NCI-H1048 (cell line): ENCODE data around the gene REN.

Source experiments
- DNase-seq: peaks from one replicate; lab custom pipeline; 2025; lab: John Stamatoyannopoulos, UW

Gene REN

DNA sequence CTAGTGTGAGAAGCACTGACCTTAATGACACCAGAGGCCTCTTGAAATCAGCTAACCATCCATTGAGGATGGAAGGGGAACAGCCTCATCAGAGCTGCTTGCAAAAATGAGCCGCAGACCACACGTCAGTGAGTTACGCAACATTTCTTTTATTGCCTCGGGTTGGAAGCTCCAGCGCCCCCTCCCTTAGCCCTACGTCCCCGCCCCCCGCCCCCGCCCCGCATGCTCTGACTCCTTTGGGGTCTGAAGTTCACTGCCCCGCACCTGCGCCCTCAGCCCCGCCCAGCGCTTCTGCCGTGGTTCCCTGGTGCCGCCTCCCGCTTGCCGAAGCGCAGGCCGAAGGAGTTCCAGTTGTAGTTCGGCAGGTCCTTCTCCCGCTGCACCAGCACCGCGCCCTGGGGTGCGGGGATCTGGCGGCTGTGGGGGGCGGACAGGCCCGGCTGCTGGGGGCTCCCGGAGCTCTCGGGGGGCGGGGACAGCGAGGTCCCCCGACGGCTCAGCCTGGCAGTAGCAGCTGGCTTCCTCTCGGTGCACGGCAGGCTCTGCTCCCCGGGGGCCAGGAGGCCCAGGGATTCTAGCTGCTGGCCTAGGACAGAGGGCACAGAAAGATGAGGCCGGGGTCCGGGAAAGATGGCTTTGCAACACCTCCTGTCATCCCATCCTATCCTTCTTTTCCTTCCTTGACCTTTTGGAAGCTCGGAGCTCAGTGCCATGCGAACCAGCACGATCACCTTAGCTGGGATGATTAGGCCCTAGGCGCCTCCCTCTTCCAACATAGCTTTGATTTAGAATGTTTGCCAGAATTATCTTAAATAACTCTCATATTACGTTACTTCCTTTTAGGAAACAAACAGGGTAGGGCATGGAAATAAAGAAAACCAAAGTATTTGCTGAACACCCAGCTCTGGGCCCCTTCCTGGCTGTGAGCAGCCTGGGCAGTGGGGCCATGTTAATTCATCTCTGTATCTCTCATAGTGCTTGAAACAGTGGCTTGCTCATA is 24.4 kb upstream of the REN start:
- DNase-seq, result no peak

GRCh38 chr1:204188959-204189639 is 23.0 kb upstream of the REN start:
- DNase-seq, result no peak

GRCh38 chr1:204186597-204186996 is 20.5 kb upstream of the REN start:
- no peak for DNase-seq

DNA sequence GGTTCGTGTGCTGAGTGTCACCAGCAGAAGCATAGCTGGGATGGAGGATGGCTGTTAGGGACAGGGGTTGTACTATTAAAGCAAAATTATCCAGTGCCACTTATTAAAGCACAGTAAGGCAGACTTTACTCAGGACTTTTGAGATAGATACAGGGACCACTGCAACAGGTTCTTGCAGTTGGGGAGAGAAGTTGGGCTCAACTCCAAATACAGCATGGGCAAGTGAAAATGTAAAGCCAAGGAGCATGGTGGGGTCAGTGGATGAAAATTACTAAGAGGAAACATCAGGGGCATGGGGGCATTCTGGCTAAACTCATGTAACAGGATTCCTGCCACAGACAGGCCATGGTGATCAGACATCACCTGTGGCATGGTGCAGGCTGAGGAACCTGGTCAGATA is 15.0 kb upstream of the REN start:
- no peak for DNase-seq

GRCh38 chr1:204180133-204180532 is 14.0 kb upstream of the REN start:
- DNase-seq, result no peak

DNA sequence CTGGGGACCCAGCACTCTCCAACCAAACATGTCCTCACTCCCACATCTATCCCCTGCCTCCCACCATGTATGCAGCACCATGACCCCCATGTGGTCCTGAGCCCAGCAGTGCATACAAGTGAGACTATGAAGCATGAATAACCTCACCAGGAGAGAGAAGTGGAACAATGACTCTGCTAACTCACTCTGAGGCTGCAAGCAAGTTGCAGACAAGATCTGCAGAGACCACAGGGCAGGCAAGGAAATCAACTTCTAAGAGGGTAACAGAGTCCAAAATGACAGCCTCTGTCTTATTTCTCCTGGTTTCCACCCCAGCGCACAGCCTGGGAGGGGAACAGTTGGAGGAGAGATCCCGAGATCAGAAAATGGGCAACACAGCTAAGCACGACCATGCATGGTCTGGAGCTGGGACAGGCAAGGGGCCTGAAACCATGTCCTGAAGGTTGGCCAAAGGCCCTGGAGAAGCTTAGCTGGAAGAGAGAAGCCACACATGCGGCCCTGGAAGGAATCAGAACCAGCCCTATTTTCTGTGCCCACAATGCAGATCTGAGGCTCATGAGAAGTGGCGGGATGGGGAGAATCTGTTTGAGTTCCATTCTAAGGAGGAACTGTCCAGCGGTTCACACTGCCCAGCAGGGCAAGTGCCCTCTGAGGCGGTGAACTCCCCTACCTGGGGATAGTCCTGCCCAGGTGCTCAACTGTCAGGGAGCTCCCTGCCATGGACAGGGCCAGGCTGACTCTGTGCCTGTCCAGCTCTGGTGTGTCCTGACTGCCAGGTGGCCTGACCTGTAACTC is 12.5 kb upstream of the REN start:
- no peak for DNase-seq

DNA sequence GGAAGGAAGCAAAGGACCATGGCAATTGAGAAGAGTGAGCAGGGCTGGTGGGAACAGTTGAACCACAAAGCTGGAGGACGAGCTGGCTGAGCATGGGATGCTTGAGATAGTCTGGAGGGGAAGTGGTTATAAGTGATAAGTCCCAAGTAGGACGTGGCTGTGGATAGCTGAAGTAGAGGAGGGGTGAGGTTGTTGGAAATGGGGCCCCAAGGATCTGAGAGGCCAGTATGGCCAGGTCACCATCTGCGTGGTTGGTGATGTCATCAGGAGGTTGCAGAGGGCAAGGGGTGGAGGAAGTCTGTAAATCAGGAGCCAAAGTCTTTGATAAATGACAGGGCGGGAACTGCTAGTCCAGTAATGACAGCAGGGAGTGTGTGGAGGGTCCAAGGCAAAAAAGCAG is 11.0 kb upstream of the REN start:
- DNase-seq, result no peak

DNA sequence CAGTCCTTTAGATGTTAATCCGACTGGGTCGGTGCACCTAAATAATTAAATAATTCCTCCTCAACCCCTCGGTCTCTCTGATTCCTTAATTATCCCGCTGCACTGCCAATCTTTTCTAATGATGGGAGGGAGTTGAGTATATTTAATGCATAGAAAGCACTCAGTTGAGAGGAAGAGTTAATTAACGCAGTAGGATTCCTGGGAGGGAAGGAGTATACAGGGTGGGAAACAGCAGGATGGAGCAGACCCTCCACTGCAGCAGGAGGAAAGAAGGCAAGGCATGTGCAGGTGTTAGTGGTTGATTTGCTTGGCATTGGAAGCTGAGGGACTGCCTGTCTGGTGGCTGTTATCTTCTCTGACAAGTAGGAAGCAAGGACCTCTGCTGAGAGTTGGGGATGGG is 9.9 kb upstream of the REN start:
- no peak for DNase-seq

DNA sequence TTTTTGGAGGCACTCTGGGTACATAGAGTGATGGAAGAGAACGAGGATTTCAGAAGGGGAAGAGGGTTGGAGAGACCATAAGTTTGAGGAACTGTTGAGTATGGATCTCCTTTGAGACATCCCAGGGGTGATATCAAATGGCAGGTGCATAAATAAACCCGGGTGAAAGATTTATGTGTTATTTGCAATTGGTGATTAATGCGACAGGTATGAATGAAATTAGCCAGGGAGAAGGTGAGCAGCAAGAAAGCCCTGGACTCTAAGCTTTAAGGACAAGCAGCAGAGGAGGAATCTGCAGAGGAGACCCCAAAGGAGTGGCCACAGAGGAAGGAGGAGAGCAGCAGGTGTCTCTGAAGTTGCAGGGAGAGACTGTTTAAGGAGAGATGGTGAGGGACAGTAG is 8.8 kb upstream of the REN start:
- no peak for DNase-seq

GRCh38 chr1:204172404-204173029 is 6.4 kb upstream of the REN start:
- DNase-seq, result no peak

DNA sequence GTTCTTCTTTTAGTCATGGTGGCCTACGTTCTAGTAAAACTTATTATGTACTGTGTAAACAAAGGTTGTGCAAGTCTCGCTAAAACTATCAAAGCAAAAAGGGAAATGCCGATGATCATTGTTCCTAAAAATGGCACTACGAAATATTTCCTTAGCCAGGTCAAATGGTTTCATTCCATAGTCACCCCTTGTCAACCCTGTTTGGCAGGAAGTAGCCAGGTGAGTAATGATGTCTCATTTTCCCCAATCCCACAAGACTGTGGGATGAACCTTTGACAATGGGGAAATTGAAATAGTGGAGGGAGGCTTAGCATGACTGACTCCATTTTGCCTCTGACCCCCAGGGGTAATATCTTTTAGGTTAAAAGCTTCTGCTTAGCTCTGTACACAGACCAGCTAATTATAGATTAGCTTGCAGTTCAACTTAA is 5.6 kb upstream of the REN start:
- no peak for DNase-seq

GRCh38 chr1:204170494-204171155 is 4.5 kb upstream of the REN start:
- DNase-seq, result no peak

DNA sequence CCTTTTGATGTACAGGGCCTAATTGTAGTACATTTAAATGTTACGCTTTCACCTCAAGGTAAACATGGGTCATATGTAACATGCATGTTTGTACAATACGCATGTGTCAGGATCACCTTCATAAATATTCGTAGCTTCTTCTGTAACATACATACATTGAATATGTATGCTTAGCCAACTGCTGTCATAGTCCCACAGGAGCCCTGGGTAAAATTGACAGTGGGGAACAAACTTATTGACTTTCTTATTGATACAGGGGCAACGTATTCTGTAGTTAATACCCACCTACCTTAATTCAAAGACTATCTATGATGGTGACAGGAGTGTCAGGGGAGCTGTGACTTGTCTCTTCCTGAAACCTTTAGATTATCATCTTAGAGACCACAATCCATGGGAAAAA is 3.7 kb upstream of the REN start:
- no peak for DNase-seq

GRCh38 chr1:204167730-204168129 is 1.6 kb upstream of the REN start:
- no peak for DNase-seq

- DNase-seq, result peak; percentile 82
Observed at GRCh38 chr1:204162494-204163074, 3.6 kb downstream of the REN start.

GRCh38 chr1:204161609-204162493 is 4.3 kb downstream of the REN start:
- DNase-seq, result no peak

- DNase-seq, result no peak
Observed at GRCh38 chr1:204157962-204158361, 8.2 kb downstream of the REN start.

GRCh38 chr1:204155881-204156280 is 10.3 kb downstream of the REN start:
- DNase-seq, result no peak

- DNase-seq, result no peak
Observed at GRCh38 chr1:204154568-204155255, 11.4 kb downstream of the REN start.
